Upper lobe of right lung (tissue), 1 donor: Measurements from ENCODE around the gene ADIPOR2. TPM values are rescaled to one million over a fixed set of nuclear protein-coding genes. Genes with fewer than 3 reads are reported as not detected.

Source experiments
- ATAC-seq: fragments of 200-7000 bp; cut with Tn5 transposase; one replicate; pipeline ENCODE4 v1.9.1; 2020; ENCODE audit warnings: mild to moderate bottlenecking, moderate library complexity
- DNase-seq: peaks from one replicate; pipeline ENCODE4 v3.0.0-alpha.2; 2020
- H3K27ac ChIP-seq: fragments of 200-600 bp; one replicate; pipeline ENCODE4 v1.8.0; 2022
- H3K27me3 ChIP-seq: fragments of 200-600 bp; one replicate; pipeline ENCODE4 v1.8.0; 2022; ENCODE audit warnings: mild to moderate bottlenecking
- H3K36me3 ChIP-seq: fragments of 200-600 bp; one replicate; pipeline ENCODE4 v1.8.0; 2022
- H3K4me1 ChIP-seq: fragments of 200-600 bp; one replicate; pipeline ENCODE4 v1.8.0; 2022
- H3K4me3 ChIP-seq: fragments of 200-600 bp; one replicate; pipeline ENCODE4 v1.8.0; 2022; ENCODE audit warnings: mild to moderate bottlenecking
- H3K9me3 ChIP-seq: fragments of 200-600 bp; one replicate; pipeline ENCODE4 v1.8.0; 2022
- intact Hi-C: fragments of 100-400 bp; cut with DNase I; formaldehyde crosslinking; loops from one replicate; pipeline ENCODE4 v1.11.0; 2022
- total RNA-seq: library from RNA; stranded (reverse); fragmentation: NEBNext Ultra II Directional; extraction: Animal tissue kit (Norgen Biotek cat#: 25700); gene quantifications from one replicate; pipeline ENCODE4 v1.2.1, GENCODE V29; 2021
- TF ChIP-seq, protein P1 (sequence below): fragments of 200-600 bp; IDR thresholded peaks from one replicate; pipeline ENCODE4 v1.8.0; 2022; ENCODE audit warnings: antibody characterized with exemption
- donor health status: DM: no; HTN: yes; CAD: no; lungs with severe emphysema.

Gene ADIPOR2
- total RNA-seq, 1 donor from 2014 or later: 96.0 TPM

DNA sequence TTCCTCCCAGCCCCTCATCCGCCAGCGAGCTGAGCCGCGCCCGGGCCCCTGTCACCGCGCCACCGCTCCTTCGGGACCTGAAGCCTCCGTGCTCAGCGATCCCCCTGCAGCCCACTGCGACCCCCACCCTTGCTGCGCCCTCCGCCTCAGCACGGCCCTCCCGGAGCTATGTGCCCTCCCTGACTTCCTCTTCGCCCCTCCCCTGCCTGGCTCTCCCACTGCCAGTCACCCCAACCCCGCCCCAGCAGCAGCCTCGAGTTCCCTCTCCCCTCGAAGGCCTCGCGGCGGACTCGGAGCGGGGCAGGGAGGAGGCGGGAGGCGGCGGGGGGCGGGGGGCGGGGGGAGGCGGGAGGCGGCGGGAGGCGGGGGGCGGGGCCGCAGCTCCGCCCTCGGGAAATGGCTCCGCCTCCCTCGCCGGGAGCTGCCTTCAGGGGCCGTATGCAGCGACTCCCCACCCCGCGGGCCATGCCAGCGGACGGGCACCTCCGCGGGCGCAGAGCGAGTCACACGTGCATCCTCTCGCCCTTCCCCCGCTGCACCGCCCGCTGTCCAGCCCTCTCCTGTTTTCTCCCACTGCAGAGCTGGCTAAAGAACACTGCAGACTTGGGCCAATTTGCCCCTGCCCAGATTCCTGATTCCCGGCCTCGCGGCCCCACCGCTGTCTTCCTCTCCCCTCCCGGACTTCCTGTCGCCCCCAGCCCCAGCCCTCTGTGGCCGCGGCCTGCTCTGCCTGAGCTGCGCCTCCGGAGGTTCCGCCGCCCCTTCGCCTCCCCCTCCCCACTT is 29.1 kb upstream of the ADIPOR2 start:
- ATAC-seq (peak; percentile 92), DNase-seq (peak; percentile 97)
- Histone ChIP-seq H3K9me3 (no peaks in the 10 kb centered on the region), H3K36me3 (no peaks in the 10 kb centered on the region), H3K4me1 (peaks cover 33% of the 10 kb centered on the region), H3K27me3 (no peaks in the 10 kb centered on the region), H3K27ac (peak overlapping the region; percentile 90), H3K4me3 (peak overlapping the region; percentile 56)
- TF ChIP-seq, protein P1, sequence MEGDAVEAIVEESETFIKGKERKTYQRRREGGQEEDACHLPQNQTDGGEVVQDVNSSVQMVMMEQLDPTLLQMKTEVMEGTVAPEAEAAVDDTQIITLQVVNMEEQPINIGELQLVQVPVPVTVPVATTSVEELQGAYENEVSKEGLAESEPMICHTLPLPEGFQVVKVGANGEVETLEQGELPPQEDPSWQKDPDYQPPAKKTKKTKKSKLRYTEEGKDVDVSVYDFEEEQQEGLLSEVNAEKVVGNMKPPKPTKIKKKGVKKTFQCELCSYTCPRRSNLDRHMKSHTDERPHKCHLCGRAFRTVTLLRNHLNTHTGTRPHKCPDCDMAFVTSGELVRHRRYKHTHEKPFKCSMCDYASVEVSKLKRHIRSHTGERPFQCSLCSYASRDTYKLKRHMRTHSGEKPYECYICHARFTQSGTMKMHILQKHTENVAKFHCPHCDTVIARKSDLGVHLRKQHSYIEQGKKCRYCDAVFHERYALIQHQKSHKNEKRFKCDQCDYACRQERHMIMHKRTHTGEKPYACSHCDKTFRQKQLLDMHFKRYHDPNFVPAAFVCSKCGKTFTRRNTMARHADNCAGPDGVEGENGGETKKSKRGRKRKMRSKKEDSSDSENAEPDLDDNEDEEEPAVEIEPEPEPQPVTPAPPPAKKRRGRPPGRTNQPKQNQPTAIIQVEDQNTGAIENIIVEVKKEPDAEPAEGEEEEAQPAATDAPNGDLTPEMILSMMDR: no peak
- intact Hi-C loops: no loop called here

GRCh38 chr12:1662761-1663439 is 28.0 kb upstream of the ADIPOR2 start:
- H3K36me3 ChIP-seq: no peaks in the 10 kb centered on the region
- DNase-seq (peak; percentile 87), ATAC-seq (peak; percentile 47)
- H3K4me3 ChIP-seq: no peak overlapping the region
- intact Hi-C loops: no loop called here
- peaks cover 33% of the 10 kb centered on the region for H3K4me1 ChIP-seq
- H3K27me3 ChIP-seq: no peaks in the 10 kb centered on the region
- H3K27ac ChIP-seq: peak overlapping the region; percentile 71
- TF ChIP-seq, protein P1: peak; percentile 39
- H3K9me3 ChIP-seq: no peaks in the 10 kb centered on the region

DNA sequence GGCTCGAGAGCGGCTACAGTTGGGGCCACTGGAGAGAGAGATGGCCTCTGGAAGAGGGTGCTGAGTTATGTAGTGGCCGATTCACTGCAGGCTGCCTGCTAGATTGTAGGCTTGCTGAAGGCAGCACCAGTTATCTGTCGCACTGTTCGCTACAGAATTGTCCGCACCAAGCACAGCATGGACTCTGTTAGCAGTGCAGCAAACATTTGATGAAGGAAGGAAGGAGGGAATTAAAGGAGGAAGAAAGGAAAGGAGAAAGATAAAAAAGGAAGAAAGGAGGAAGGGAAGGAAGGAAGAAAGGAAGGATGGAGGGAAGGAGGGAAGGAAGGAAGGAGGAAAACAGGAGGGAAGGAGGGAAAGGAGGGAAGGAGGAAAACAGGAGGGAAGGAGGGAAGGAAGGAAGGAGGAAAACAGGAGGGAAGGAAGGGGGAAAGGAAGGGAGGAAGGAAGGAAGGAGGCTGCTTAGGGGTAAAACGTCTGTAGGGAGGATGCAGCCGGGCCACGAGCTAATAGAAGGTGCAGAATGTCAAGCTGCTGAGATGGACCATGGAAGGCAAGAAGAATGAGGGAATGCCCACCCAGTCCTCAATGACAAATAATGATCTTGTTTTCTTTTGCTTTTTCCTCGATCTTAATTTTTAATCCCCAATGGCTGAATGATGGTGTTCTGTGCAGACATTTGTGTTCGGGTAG is 27.3 kb upstream of the ADIPOR2 start:
- peak overlapping the region; percentile 71 for H3K27ac ChIP-seq
- DNase-seq (no peak), ATAC-seq (no peak)
- peaks cover 33% of the 10 kb centered on the region for H3K4me1 ChIP-seq
- H3K36me3 ChIP-seq: no peaks in the 10 kb centered on the region
- H3K9me3 ChIP-seq: no peaks in the 10 kb centered on the region
- TF ChIP-seq, protein P1: no peak
- no peak overlapping the region for H3K4me3 ChIP-seq
- intact Hi-C loops: no loop called here
- no peaks in the 10 kb centered on the region for H3K27me3 ChIP-seq

- intact Hi-C loops: no loop called here
- ATAC-seq: no peak
- H3K27ac ChIP-seq: no peak overlapping the region
- no peaks in the 10 kb centered on the region for H3K27me3 ChIP-seq
- H3K4me3 ChIP-seq: no peak overlapping the region
- peaks cover 24% of the 10 kb centered on the region for H3K4me1 ChIP-seq
- no peaks in the 10 kb centered on the region for H3K36me3 ChIP-seq
- no peak for DNase-seq
- no peaks in the 10 kb centered on the region for H3K9me3 ChIP-seq
- TF ChIP-seq, protein P1: no peak
Measured at GRCh38 chr12:1665366-1665765, 25.5 kb upstream of the ADIPOR2 start.

DNA sequence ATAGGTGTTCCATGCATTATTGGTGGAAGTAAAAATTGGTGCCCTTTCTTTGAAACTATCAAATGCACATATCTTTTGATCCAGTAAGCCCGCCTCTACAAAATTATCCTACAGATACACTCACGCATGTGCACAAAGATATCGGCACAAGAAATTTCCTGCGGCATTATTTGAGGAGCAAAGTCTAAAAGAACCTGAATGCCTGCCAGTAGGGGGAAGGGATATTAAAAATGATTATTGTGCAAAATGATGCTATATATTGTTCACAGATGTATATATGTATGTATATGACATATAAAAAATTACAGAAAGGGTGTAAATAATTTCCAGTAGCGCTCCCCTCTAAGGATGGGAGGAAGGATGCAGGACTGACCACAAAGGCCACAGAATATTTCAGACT is 24.7 kb upstream of the ADIPOR2 start:
- Histone ChIP-seq H3K9me3 (no peaks in the 10 kb centered on the region), H3K27ac (no peak overlapping the region), H3K27me3 (no peaks in the 10 kb centered on the region), H3K36me3 (no peaks in the 10 kb centered on the region), H3K4me3 (no peak overlapping the region), H3K4me1 (peaks cover 19% of the 10 kb centered on the region)
- DNase-seq: no peak
- intact Hi-C loops: no loop called here
- no peak for ATAC-seq
- TF ChIP-seq, protein P1: no peak
